ENCODE results near the gene IGSF21.

DNA sequence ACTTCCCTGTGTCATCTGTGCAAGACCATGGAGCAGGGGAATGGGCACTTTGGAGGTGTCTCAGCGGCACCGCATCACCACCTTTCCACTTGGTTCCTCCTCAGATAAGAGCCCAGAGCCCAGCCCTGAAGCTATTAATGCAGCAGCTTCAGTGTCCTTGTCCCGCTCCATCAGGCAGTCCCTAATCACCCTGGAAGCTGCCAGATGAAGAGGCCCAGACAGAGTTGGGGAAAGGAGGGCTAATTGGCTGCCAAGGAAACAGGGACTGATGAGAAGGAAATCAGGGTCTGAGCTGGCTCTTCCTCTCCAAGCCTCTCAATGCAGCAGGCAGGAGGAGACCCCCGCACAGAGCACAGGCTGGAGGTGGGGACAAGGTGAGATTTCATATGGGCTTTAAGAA, 290.0 kb downstream of the IGSF21 start:
- TF ChIP-seq MEF2A (IDR thresholded peaks at IDR 0.05; ENCODE audit: borderline replicate concordance, low read depth) (no peak), RAD21 (IDR thresholded peaks at IDR 0.05; ENCODE audit: low read length) (no peak), EP300 (IDR thresholded peaks at IDR 0.05; ENCODE audit: borderline replicate concordance in 1 of 2, low read depth in 1 of 2, low read length in 1 of 2) (no peak), TEAD4 (IDR thresholded peaks at IDR 0.05; ENCODE audit: borderline replicate concordance, insufficient read depth) (no peak), JUND (IDR thresholded peaks at IDR 0.05) (no peak), SMC3 (IDR thresholded peaks at IDR 0.05; ENCODE audit: low read depth, low read length) (no peak), GABPA (IDR thresholded peaks at IDR 0.05; ENCODE audit: low read depth) (no peak), TAF1 (IDR thresholded peaks at IDR 0.05; ENCODE audit: borderline replicate concordance, low read depth, low read length) (no peak), NFIC (IDR thresholded peaks at IDR 0.05; ENCODE audit: borderline replicate concordance) (no peak)
- TF ChIP-seq, protein P1, sequence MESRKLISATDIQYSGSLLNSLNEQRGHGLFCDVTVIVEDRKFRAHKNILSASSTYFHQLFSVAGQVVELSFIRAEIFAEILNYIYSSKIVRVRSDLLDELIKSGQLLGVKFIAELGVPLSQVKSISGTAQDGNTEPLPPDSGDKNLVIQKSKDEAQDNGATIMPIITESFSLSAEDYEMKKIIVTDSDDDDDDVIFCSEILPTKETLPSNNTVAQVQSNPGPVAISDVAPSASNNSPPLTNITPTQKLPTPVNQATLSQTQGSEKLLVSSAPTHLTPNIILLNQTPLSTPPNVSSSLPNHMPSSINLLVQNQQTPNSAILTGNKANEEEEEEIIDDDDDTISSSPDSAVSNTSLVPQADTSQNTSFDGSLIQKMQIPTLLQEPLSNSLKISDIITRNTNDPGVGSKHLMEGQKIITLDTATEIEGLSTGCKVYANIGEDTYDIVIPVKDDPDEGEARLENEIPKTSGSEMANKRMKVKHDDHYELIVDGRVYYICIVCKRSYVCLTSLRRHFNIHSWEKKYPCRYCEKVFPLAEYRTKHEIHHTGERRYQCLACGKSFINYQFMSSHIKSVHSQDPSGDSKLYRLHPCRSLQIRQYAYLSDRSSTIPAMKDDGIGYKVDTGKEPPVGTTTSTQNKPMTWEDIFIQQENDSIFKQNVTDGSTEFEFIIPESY (IDR thresholded peaks at IDR 0.05; ENCODE audit: borderline replicate concordance, low read depth) = no peak
- TF ChIP-seq, protein P2, sequence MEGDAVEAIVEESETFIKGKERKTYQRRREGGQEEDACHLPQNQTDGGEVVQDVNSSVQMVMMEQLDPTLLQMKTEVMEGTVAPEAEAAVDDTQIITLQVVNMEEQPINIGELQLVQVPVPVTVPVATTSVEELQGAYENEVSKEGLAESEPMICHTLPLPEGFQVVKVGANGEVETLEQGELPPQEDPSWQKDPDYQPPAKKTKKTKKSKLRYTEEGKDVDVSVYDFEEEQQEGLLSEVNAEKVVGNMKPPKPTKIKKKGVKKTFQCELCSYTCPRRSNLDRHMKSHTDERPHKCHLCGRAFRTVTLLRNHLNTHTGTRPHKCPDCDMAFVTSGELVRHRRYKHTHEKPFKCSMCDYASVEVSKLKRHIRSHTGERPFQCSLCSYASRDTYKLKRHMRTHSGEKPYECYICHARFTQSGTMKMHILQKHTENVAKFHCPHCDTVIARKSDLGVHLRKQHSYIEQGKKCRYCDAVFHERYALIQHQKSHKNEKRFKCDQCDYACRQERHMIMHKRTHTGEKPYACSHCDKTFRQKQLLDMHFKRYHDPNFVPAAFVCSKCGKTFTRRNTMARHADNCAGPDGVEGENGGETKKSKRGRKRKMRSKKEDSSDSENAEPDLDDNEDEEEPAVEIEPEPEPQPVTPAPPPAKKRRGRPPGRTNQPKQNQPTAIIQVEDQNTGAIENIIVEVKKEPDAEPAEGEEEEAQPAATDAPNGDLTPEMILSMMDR (IDR thresholded peaks at IDR 0.05) = no peak
- TF ChIP-seq, protein P3, sequence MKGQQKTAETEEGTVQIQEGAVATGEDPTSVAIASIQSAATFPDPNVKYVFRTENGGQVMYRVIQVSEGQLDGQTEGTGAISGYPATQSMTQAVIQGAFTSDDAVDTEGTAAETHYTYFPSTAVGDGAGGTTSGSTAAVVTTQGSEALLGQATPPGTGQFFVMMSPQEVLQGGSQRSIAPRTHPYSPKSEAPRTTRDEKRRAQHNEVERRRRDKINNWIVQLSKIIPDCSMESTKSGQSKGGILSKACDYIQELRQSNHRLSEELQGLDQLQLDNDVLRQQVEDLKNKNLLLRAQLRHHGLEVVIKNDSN (IDR thresholded peaks at IDR 0.05; ENCODE audit: borderline replicate concordance, low read depth) = no peak
